AG04449 (cell line): ENCODE data around the gene ATG13.
A peak's percentile ranks its signal among the peaks of the same experiment; 100 is the strongest.

Source experiments
- CTCF ChIA-PET: fragments of 350-600 bp; formaldehyde crosslinking; extraction: SDS; loops from one replicate; lab custom pipeline; 2021; ENCODE audit warnings: antibody characterized with exemption; lab: Yijun Ruan, JAX
- POLR2A ChIA-PET: fragments of 400-600, 350-600 bp; formaldehyde crosslinking; extraction: SDS; loops from one replicate; lab custom pipeline; 2020; ENCODE audit warnings: antibody characterized with exemption, inconsistent platforms; lab: Yijun Ruan, JAX
- DNase-seq: peaks from one replicate; pipeline ENCODE4 v3.0.0-alpha.2; 2010; ENCODE audit warnings: low read depth, low spot score
- H3K4me3 ChIP-seq: 2 replicates; pipeline ENCODE4 v1.5.1; 2011; ENCODE audit warnings: low read depth, mild to moderate bottlenecking, control low read depth, low read length
- TF ChIP-seq, protein P1 (sequence below): IDR thresholded peaks from one replicate; pipeline ENCODE4 v1.5.1; 2011; ENCODE audit warnings: mild to moderate bottlenecking, moderate library complexity, low read length, control low read depth, inconsistent platforms; ENCODE audit not compliant: insufficient read depth; ENCODE audit errors: missing control alignments

The ATG13 gene

DNA sequence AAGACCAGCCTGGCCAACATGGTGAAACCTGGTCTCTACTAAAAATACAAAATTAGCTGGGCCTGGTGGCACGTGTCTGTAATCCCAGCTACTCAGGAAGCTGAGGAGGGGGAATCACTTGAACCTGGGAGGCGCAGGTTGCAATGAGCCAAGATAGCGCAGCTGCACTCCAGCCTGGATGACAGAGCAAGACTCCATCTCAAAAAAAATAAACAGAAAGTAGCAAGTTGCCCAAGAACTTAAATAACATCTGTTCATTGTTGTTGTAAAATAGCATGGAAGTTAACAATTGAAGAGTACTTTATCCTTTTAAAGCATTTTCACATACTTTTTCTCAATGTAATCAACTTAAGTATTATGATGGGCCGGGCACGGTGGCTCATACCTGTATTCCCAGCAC, 29.2 kb upstream of the ATG13 start:
- no peak for DNase-seq
- H3K4me3 ChIP-seq, result no peak overlapping the region
- TF ChIP-seq, protein P1, sequence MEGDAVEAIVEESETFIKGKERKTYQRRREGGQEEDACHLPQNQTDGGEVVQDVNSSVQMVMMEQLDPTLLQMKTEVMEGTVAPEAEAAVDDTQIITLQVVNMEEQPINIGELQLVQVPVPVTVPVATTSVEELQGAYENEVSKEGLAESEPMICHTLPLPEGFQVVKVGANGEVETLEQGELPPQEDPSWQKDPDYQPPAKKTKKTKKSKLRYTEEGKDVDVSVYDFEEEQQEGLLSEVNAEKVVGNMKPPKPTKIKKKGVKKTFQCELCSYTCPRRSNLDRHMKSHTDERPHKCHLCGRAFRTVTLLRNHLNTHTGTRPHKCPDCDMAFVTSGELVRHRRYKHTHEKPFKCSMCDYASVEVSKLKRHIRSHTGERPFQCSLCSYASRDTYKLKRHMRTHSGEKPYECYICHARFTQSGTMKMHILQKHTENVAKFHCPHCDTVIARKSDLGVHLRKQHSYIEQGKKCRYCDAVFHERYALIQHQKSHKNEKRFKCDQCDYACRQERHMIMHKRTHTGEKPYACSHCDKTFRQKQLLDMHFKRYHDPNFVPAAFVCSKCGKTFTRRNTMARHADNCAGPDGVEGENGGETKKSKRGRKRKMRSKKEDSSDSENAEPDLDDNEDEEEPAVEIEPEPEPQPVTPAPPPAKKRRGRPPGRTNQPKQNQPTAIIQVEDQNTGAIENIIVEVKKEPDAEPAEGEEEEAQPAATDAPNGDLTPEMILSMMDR, result no peak
- CTCF ChIA-PET, result interaction anchor here (0.6 kb wide), 1 partner anchor 185 kb away, joined by 3 read pairs; no protein-coding TSS in a partner anchor
- POLR2A ChIA-PET, result no interaction called here

DNA sequence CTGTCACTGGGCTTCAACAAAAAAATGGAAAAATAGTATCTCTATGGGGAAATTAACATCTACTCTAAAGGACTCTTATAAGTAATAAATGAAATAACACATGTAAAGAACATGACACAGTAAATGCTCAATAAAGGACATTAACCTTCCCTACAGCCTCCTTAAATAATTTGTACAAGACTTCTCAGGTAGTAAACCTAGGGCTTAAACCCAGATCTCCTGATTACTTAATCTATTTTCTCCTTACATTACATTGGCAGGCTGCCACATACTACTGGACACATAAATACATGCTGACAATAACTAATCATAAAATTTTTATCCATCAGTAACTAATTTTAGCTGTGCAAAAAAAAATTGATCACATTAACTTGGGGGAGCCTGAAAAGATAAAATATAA, 28.4 kb upstream of the ATG13 start:
- no peak for DNase-seq
- no peak overlapping the region for H3K4me3 ChIP-seq
- TF ChIP-seq, protein P1, result no peak
- CTCF ChIA-PET, result interaction anchor here (1.2 to 1.3 kb wide), 2 partner anchors 9 to 205 kb away, joined by 3 read pairs; no protein-coding TSS in a partner anchor
- POLR2A ChIA-PET, result no interaction called here

DNA sequence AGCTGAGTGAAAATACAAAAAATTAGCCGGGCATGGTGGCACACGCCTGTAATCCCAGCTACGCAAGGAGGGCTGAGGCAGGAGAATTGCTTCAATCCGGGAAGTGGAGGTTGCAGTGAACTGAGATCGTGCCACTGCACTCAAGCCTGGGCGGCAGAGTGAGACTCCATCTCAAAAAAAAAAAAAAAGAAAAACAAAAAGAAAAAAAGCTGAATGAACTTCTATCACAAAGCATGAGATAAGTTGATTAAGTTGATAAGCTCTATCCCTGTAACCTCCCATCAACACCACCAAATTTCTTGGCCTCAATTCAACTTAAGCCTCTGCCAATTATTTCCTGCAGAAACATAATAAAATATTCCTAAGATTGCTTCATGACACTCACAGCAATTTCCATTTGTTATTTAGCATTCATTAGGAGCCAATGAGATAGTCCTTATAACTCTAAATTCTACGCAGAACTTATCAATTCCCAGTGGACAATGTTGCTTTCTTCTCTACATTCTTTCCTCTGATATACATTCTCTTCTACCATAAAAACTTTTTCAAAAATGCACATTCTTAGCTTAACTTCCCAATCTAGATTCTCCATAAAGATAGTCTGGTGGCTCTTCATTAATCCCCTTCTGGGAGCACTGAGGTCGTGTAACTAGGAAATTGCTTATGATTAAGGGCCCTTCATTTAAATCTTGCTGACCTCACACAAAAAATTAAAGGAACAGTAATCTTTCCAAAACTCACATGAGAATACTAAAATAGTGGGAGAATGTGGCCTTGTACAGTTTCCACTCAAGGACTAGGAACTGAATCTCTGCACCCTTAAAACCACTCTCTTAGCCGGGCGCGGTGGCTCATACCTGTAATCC, 26.4 kb upstream of the ATG13 start:
- DNase-seq, result no peak
- TF ChIP-seq, protein P1, result no peak
- ChIA-PET CTCF (interaction anchor here (0.9 to 1.3 kb wide), 3 partner anchors 21 to 62 kb away, joined by 3 to 4 read pairs (median 3); no protein-coding TSS in a partner anchor), POLR2A (no interaction called here)
- H3K4me3 ChIP-seq, result no peak overlapping the region

DNA sequence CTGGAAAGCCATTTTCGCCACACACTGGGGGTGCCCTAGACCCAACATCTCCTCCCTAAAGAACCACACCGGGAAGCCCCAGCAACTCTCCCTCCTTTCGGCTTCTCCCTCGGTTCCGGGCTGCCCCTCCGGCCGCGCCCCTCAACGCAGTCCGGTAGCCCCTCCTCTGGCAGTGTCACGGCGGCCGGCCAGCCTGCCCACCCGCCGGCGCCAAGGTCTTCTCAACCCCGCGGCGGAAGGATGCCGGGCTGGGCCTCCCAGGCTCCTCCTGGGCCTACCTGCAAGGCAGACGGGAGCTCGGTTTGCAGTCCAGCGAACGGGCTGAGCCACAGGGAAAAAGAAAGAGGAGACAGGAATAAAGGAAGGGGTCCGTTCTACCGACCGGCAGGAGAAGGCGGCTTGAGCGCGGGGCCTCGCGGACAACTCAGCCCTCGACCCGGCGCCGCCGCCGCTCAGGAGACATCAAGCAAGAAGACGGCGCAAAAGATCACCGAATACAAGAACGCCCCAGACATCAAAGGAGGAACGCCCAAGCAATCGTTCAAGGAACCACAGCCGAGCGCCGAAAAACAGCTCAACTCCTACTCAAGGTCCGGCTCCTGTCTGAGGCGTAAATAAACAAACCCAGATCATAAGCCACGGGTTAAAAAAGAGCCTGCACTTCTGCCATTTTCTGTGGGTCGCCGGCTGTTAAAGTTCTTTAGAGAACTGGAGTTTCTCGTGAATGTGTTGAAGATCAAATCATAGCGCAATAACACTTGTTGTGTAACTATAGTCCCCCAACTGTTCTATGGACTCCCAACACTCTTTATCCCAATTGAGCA, 23.6 kb upstream of the ATG13 start, which contains the start of gene AMBRA1:
TSS of gene AMBRA1 (minus strand) at position 474 of the 824 bp plus-strand sequence. CDS start 45,643 bp downstream, outside the sequence.
- peak; percentile 61 for DNase-seq
- ChIA-PET POLR2A (interaction anchor here (0.5 to 1.3 kb wide), 4 partner anchors 18 to 140 kb away, joined by 3 to 6 read pairs (median 4); no protein-coding TSS in a partner anchor), CTCF (interaction anchor here (1.3 to 1.4 kb wide), 2 partner anchors 23 to 65 kb away, joined by 4 to 6 read pairs; no protein-coding TSS in a partner anchor)
- H3K4me3 ChIP-seq, result peak within 1 kb of the TSS; percentile 82
- TF ChIP-seq, protein P1, result no peak

DNA sequence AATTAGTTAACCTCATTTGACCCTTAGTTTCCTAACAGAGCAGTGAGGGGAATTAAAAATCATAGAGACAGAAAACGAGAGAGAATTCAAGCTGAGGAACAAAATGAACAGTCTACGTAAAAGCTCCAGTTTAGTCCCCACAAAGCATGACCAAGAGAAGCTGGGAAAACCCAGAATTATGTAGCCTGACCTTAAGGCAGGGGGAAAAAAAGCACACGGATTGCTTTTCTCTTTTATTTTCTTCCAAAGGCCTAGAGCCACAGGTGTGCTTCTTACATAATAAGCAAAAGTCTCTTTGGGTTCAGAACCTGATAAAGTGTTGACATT, 23.0 kb upstream of the ATG13 start:
- CTCF ChIA-PET, result interaction anchor here (1.3 to 1.4 kb wide), 2 partner anchors 24 to 65 kb away, joined by 4 to 6 read pairs; no protein-coding TSS in a partner anchor
- TF ChIP-seq, protein P1, result no peak
- H3K4me3 ChIP-seq, result peak overlapping the region; percentile 82
- POLR2A ChIA-PET, result interaction anchor here (0.5 to 1.3 kb wide), 4 partner anchors 17 to 141 kb away, joined by 3 to 6 read pairs (median 4); no protein-coding TSS in a partner anchor
- no peak for DNase-seq
